ENCODE measurements around the gene CADM2. TPM values are rescaled to one million over a fixed set of nuclear protein-coding genes. Genes with fewer than 3 reads are reported as not detected.

Gene CADM2
- total RNA-seq, 8 experiments from 2014 or later, result 0.15 to 19.2 (median 4.8) TPM

- in situ Hi-C loops (cut with MboI; ENCODE audit: low pct_unique_long_range_greater_than_20kb in 2 of 9, low sequenced_read_pairs in 9 of 9, unreplicated experiment in 9 of 9), result no loop called here
- Histone ChIP-seq H3K4me1 (replicated peaks in 1 of 2) (peaks cover 0 to 9% of the 10 kb centered on the region in 2 donors), H3K27ac (no peak overlapping the region), H3K4me3 (no peak overlapping the region)
- WGBS, 10 experiments, result 0 to 89% (median 17%) methylated on average over 1 of the region's 1 CpG; no CpG with 5 or more reads in 2 of the 10 experiments
- no peak for ATAC-seq (replicated peaks in 6 of 8)
Measured at GRCh38 chr3:85051786-85052185, 93.0 kb downstream of the CADM2 start.

GRCh38 chr3:85053626-85054025 lies 94.8 kb downstream of the CADM2 start:
- Histone ChIP-seq H3K27ac (no peak overlapping the region), H3K4me3 (no peak overlapping the region), H3K4me1 (replicated peaks in 1 of 2) (peaks cover 0 to 11% of the 10 kb centered on the region in 2 donors)
- no peak for ATAC-seq (replicated peaks in 6 of 8)
- in situ Hi-C loops (cut with MboI; ENCODE audit: low pct_unique_long_range_greater_than_20kb in 2 of 9, low sequenced_read_pairs in 9 of 9, unreplicated experiment in 9 of 9), result no loop called here
- 0 to 100% (median 63%) methylated on average over 1 of the region's 1 CpG; no CpG with 5 or more reads in 2 of the 10 experiments for WGBS, 10 experiments

GRCh38 chr3:85054579-85054978 lies 95.8 kb downstream of the CADM2 start:
- H3K27ac ChIP-seq, result no peak overlapping the region
- WGBS, 10 experiments, result 0 to 100% (median 83%) methylated on average over 1 to 3 of the region's 3 CpGs; no CpG with 5 or more reads in 1 of the 10 experiments
- H3K4me3 ChIP-seq, result no peak overlapping the region
- ATAC-seq (replicated peaks in 6 of 8), result no peak
- H3K4me1 ChIP-seq (replicated peaks in 1 of 2), result peaks cover 0 to 11% of the 10 kb centered on the region in 2 donors
- in situ Hi-C loops (cut with MboI; ENCODE audit: low pct_unique_long_range_greater_than_20kb in 2 of 9, low sequenced_read_pairs in 9 of 9, unreplicated experiment in 9 of 9), result no loop called here

GRCh38 chr3:85068911-85069310 lies 110.1 kb downstream of the CADM2 start:
- in situ Hi-C loops (cut with MboI; ENCODE audit: low pct_unique_long_range_greater_than_20kb in 2 of 9, low sequenced_read_pairs in 9 of 9, unreplicated experiment in 9 of 9), result no loop called here
- Histone ChIP-seq H3K4me3 (no peak overlapping the region), H3K4me1 (replicated peaks in 1 of 2) (no peaks in the 10 kb centered on the region), H3K27ac (no peak overlapping the region)
- ATAC-seq (replicated peaks in 6 of 8), result no peak
- 0 to 100% (median 79%) methylated on average over 1 of the region's 1 CpG; no CpG with 5 or more reads in 2 of the 10 experiments for WGBS, 10 experiments

- in situ Hi-C loops (cut with MboI; ENCODE audit: low pct_unique_long_range_greater_than_20kb in 2 of 9, low sequenced_read_pairs in 9 of 9, unreplicated experiment in 9 of 9), result no loop called here
- Histone ChIP-seq H3K4me3 (no peak overlapping the region), H3K27ac (no peak overlapping the region), H3K4me1 (replicated peaks in 1 of 2) (peaks cover 0 to 7% of the 10 kb centered on the region in 2 donors)
- WGBS, 10 experiments, result 0 to 100% (median 76%) methylated on average over 1 to 5 of the region's 5 CpGs; no CpG with 5 or more reads in 1 of the 10 experiments
- no peak for ATAC-seq (replicated peaks in 6 of 8)
Measured at GRCh38 chr3:85074003-85074402, 115.2 kb downstream of the CADM2 start.

GRCh38 chr3:85075663-85076062 lies 116.9 kb downstream of the CADM2 start:
- H3K4me1 ChIP-seq (replicated peaks in 1 of 2), result peaks cover 0 to 7% of the 10 kb centered on the region in 2 donors
- H3K27ac ChIP-seq, result no peak overlapping the region
- no peak overlapping the region for H3K4me3 ChIP-seq
- WGBS, 10 experiments, result 18 to 100% (median 55%) methylated on average over 1 to 2 of the region's 2 CpGs; no CpG with 5 or more reads in 1 of the 10 experiments
- ATAC-seq (replicated peaks in 6 of 8), result no peak
- in situ Hi-C loops (cut with MboI; ENCODE audit: low pct_unique_long_range_greater_than_20kb in 2 of 9, low sequenced_read_pairs in 9 of 9, unreplicated experiment in 9 of 9), result no loop called here

GRCh38 chr3:85077018-85077417 lies 118.2 kb downstream of the CADM2 start:
- no peak overlapping the region for H3K27ac ChIP-seq
- H3K4me3 ChIP-seq, result no peak overlapping the region
- H3K4me1 ChIP-seq (replicated peaks in 1 of 2), result peaks cover 0 to 7% of the 10 kb centered on the region in 2 donors
- 33 to 100% (median 57%) methylated on average over 1 of the region's 1 CpG; no CpG with 5 or more reads in 4 of the 10 experiments for WGBS, 10 experiments
- in situ Hi-C loops (cut with MboI; ENCODE audit: low pct_unique_long_range_greater_than_20kb in 2 of 9, low sequenced_read_pairs in 9 of 9, unreplicated experiment in 9 of 9), result no loop called here
- ATAC-seq (replicated peaks in 6 of 8), result no peak

GRCh38 chr3:85081191-85081906 lies 122.6 kb downstream of the CADM2 start:
- H3K4me1 ChIP-seq (replicated peaks in 1 of 2), result peaks cover 0 to 7% of the 10 kb centered on the region in 2 donors
- H3K27ac ChIP-seq, result no peak overlapping the region
- ATAC-seq (replicated peaks in 6 of 8), result peak in 1 of 8 experiments; percentile 22
- in situ Hi-C loops (cut with MboI; ENCODE audit: low pct_unique_long_range_greater_than_20kb in 2 of 9, low sequenced_read_pairs in 9 of 9, unreplicated experiment in 9 of 9), result no loop called here
- 4 to 75% (median 47%) methylated on average over 2 to 8 of the region's 8 CpGs for WGBS, 10 experiments
- H3K4me3 ChIP-seq, result no peak overlapping the region

- no peak overlapping the region for H3K4me3 ChIP-seq
- in situ Hi-C loops (cut with MboI; ENCODE audit: low pct_unique_long_range_greater_than_20kb in 2 of 9, low sequenced_read_pairs in 9 of 9, unreplicated experiment in 9 of 9), result no loop called here
- no peaks in the 10 kb centered on the region for H3K4me1 ChIP-seq (replicated peaks in 1 of 2)
- H3K27ac ChIP-seq, result no peak overlapping the region
- no peak for ATAC-seq (replicated peaks in 6 of 8)
- 0 to 100% (median 76%) methylated on average over 2 to 5 of the region's 6 CpGs; no CpG with 5 or more reads in 2 of the 10 experiments for WGBS, 10 experiments
Measured at GRCh38 chr3:85090495-85090894, 131.7 kb downstream of the CADM2 start.

- Histone ChIP-seq H3K4me3 (no peak overlapping the region), H3K4me1 (replicated peaks in 1 of 2) (peaks cover 0 to 7% of the 10 kb centered on the region in 2 donors), H3K27ac (no peak overlapping the region)
- WGBS, 10 experiments, result 0 to 100% (median 63%) methylated on average over 1 to 2 of the region's 2 CpGs
- no peak for ATAC-seq (replicated peaks in 6 of 8)
- in situ Hi-C loops (cut with MboI; ENCODE audit: low pct_unique_long_range_greater_than_20kb in 2 of 9, low sequenced_read_pairs in 9 of 9, unreplicated experiment in 9 of 9), result no loop called here
Measured at GRCh38 chr3:85100316-85100715, 141.5 kb downstream of the CADM2 start.

GRCh38 chr3:85102781-85103180 lies 144.0 kb downstream of the CADM2 start:
- WGBS, 10 experiments, result 0 to 71% (median 20%) methylated on average over 1 of the region's 1 CpG; no CpG with 5 or more reads in 1 of the 10 experiments
- Histone ChIP-seq H3K4me3 (no peak overlapping the region), H3K27ac (no peak overlapping the region), H3K4me1 (replicated peaks in 1 of 2) (peaks cover 0 to 7% of the 10 kb centered on the region in 2 donors)
- in situ Hi-C loops (cut with MboI; ENCODE audit: low pct_unique_long_range_greater_than_20kb in 2 of 9, low sequenced_read_pairs in 9 of 9, unreplicated experiment in 9 of 9), result no loop called here
- peak in 4 of 8 experiments; percentile 22 to 88 (median 54) for ATAC-seq (replicated peaks in 6 of 8)

- Histone ChIP-seq H3K4me1 (replicated peaks in 1 of 2) (no peaks in the 10 kb centered on the region), H3K4me3 (no peak overlapping the region), H3K27ac (no peak overlapping the region)
- WGBS, 10 experiments, result 0 to 100% (median 43%) methylated on average over 1 to 2 of the region's 2 CpGs; no CpG with 5 or more reads in 2 of the 10 experiments
- no peak for ATAC-seq (replicated peaks in 6 of 8)
- in situ Hi-C loops (cut with MboI; ENCODE audit: low pct_unique_long_range_greater_than_20kb in 2 of 9, low sequenced_read_pairs in 9 of 9, unreplicated experiment in 9 of 9), result no loop called here
Measured at GRCh38 chr3:85110393-85110792, 151.6 kb downstream of the CADM2 start.

GRCh38 chr3:85120879-85121278 lies 162.1 kb downstream of the CADM2 start:
- no peak overlapping the region for H3K4me3 ChIP-seq
- WGBS, 10 experiments, result 0 to 93% (median 44%) methylated on average over 1 to 2 of the region's 2 CpGs; no CpG with 5 or more reads in 5 of the 10 experiments
- no peak overlapping the region for H3K27ac ChIP-seq
- H3K4me1 ChIP-seq (replicated peaks in 1 of 2), result no peaks in the 10 kb centered on the region
- ATAC-seq (replicated peaks in 6 of 8), result no peak
- in situ Hi-C loops (cut with MboI; ENCODE audit: low pct_unique_long_range_greater_than_20kb in 2 of 9, low sequenced_read_pairs in 9 of 9, unreplicated experiment in 9 of 9), result no loop called here
